Measurements from ENCODE around the gene IL16.

Gene IL16

GRCh38 chr15:81213982-81214381 lies 17.3 kb downstream of the IL16 start:
- no peak for DNase-seq (ENCODE audit: low read depth)
- TF ChIP-seq, protein P1, sequence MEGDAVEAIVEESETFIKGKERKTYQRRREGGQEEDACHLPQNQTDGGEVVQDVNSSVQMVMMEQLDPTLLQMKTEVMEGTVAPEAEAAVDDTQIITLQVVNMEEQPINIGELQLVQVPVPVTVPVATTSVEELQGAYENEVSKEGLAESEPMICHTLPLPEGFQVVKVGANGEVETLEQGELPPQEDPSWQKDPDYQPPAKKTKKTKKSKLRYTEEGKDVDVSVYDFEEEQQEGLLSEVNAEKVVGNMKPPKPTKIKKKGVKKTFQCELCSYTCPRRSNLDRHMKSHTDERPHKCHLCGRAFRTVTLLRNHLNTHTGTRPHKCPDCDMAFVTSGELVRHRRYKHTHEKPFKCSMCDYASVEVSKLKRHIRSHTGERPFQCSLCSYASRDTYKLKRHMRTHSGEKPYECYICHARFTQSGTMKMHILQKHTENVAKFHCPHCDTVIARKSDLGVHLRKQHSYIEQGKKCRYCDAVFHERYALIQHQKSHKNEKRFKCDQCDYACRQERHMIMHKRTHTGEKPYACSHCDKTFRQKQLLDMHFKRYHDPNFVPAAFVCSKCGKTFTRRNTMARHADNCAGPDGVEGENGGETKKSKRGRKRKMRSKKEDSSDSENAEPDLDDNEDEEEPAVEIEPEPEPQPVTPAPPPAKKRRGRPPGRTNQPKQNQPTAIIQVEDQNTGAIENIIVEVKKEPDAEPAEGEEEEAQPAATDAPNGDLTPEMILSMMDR (conservative IDR thresholded peaks at IDR 0.05; ENCODE audit: control insufficient read depth, insufficient read depth, low read depth, low read length), result no peak
- no peak overlapping the region for H3K4me3 ChIP-seq (ENCODE audit: control insufficient read depth, low read depth, low read length)

DNA sequence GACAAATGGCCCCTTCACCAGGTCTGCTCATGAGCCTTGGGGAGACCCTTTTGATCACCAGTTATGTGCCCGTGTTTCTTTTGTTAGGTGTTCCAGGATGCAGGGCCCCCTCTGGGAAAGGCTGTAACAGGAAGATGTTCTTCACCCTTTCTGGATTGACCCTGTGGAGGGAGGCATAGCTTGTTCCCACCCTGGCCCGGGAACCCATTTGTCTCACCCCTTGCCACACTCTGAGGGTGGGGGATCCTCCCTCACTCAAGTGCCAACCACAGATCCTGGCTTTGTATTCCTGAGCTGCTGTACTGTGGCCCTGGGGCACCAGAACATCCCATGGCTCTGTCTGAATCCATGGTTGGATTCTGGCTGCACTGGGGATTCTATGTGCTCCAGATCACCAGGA lies 18.9 kb downstream of the IL16 start:
- DNase-seq (ENCODE audit: low read depth), result no peak
- TF ChIP-seq, protein P1 (conservative IDR thresholded peaks at IDR 0.05; ENCODE audit: control insufficient read depth, insufficient read depth, low read depth, low read length), result no peak

GRCh38 chr15:81215983-81216382 lies 19.3 kb downstream of the IL16 start:
- no peak overlapping the region for H3K4me3 ChIP-seq (ENCODE audit: control insufficient read depth, low read depth, low read length)
- TF ChIP-seq, protein P1 (conservative IDR thresholded peaks at IDR 0.05; ENCODE audit: control insufficient read depth, insufficient read depth, low read depth, low read length), result no peak

More for the DNA sequence above, 18.9 kb downstream of the IL16 start:
- no peak overlapping the region for H3K4me3 ChIP-seq (ENCODE audit: control insufficient read depth, low read depth, low read length)

GRCh38 chr15:81216422-81216821 lies 19.7 kb downstream of the IL16 start:
- no peak for DNase-seq (ENCODE audit: low read depth)
- no peak overlapping the region for H3K4me3 ChIP-seq (ENCODE audit: control insufficient read depth, low read depth, low read length)
- TF ChIP-seq, protein P1 (conservative IDR thresholded peaks at IDR 0.05; ENCODE audit: control insufficient read depth, insufficient read depth, low read depth, low read length), result no peak

More at GRCh38 chr15:81215983-81216382, 19.3 kb downstream of the IL16 start:
- DNase-seq (ENCODE audit: low read depth), result no peak

DNA sequence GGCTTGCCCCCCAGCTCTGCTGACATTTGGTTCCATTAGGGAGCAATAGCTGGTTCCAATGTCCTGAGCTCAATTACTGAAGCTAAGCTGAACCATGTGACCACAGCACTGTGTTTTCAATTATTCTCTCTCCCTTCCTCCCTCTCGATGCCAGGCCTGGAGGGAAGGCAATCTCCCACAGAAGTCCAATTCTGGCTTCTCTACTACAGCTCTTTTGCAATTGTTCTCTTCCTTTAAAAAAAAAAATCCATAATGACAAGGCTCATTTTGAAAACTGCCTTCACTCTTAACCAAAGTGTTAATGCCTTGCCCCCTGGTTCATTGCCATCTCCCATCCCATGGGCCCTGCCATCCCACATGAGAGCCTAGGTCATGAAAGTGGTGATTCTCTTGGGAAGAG lies 24.8 kb downstream of the IL16 start:
- DNase-seq (ENCODE audit: low read depth), result peak; percentile 40
- no peak overlapping the region for H3K4me3 ChIP-seq (ENCODE audit: control insufficient read depth, low read depth, low read length)
- TF ChIP-seq, protein P1 (conservative IDR thresholded peaks at IDR 0.05; ENCODE audit: control insufficient read depth, insufficient read depth, low read depth, low read length), result no peak

DNA sequence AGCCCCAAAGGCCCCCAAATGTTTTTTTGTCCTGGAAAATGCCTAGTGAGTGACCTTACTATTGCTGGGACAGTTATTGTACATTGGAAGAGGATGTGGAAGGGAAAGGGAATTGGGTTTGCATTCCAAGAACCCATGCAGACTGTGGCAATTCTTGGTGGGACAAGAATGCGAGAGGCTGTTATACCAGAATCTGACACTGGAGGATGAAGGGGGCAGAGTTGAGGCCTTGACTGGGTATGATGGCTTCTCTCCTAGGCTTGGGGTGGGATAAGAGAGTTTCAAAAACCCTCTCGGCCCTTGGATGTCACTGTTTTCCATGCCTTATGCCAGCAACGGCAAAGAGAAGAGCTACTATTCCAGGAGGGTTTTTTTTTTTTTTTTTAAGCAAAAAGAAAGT lies 25.3 kb downstream of the IL16 start:
- no peak overlapping the region for H3K4me3 ChIP-seq (ENCODE audit: control insufficient read depth, low read depth, low read length)
- DNase-seq (ENCODE audit: low read depth), result no peak
- TF ChIP-seq, protein P1 (conservative IDR thresholded peaks at IDR 0.05; ENCODE audit: control insufficient read depth, insufficient read depth, low read depth, low read length), result no peak

Data from fibroblast of mammary gland (primary cell).